GM19043 (cell line): ENCODE measurements around the gene WIPF3.
"Not testable (repeated sequence)": the region's sequence is repeated elsewhere in the genome, so short reads cannot be mapped to it uniquely, and the experiment has no call there.

Experiments
- ATAC-seq: cut with Tn5 transposase; IDR thresholded peaks from one replicate; pipeline ENCODE4 v1.9.1; 2021; ENCODE audit warnings: low read depth; ENCODE audit not compliant: unreplicated experiment

Gene WIPF3

GRCh38 chr7:29875741-29876140, 69.4 kb downstream of the WIPF3 start:
- no peak for ATAC-seq

GRCh38 chr7:29877196-29877595, 70.9 kb downstream of the WIPF3 start:
- ATAC-seq, result no peak

- no peak for ATAC-seq
Observed at GRCh38 chr7:29878081-29878688, 71.9 kb downstream of the WIPF3 start.

DNA sequence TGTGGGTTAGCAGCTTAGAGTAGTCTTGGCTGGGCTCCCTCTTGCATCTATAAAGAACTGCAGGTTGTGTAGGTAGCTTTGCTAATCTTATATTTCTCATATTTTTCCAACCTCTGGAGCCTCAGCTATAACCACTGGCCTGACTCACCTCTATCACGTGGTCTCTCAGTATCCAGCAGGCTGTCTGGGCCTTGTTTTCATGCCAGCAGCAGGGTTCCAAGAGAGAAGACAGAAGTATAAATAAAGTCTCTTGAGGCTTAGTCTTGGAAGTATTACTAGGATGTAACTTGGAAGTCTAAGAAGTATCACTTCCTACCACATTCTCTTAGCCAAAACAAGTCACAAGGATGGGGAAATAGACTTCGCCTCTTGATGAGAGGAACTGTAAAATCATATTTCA, 73.3 kb downstream of the WIPF3 start:
- no peak for ATAC-seq

DNA sequence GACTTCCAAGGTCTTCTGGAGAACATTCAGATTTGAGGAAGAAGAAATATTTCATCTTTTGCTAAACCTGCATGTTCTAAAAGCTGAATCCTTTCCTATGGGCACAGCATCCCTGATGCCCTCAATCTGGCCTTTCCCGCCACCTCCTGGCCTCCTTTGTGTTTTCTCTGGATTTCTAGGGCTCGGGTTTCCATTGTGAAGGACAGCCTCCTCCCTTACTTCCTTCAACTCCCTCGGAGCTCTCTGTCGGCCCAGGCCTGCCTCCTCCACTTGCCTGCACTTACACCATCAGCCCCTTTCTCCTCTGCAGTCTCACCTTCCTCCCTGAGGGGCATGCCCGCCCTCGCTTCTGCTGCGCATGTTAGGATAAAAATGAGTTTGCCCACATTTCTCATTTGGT, 75.4 kb downstream of the WIPF3 start:
- ATAC-seq, result no peak

GRCh38 chr7:29882481-29882880, 76.2 kb downstream of the WIPF3 start:
- no peak for ATAC-seq

GRCh38 chr7:29883462-29884398, 77.4 kb downstream of the WIPF3 start:
- no peak for ATAC-seq

- no peak for ATAC-seq
Observed at GRCh38 chr7:29884399-29885272, 78.3 kb downstream of the WIPF3 start.

GRCh38 chr7:29885626-29886025, 79.3 kb downstream of the WIPF3 start:
- ATAC-seq, result no peak

GRCh38 chr7:29886827-29887226, 80.5 kb downstream of the WIPF3 start:
- ATAC-seq, result no peak

GRCh38 chr7:29888006-29888405, 81.7 kb downstream of the WIPF3 start:
- ATAC-seq, result no peak

DNA sequence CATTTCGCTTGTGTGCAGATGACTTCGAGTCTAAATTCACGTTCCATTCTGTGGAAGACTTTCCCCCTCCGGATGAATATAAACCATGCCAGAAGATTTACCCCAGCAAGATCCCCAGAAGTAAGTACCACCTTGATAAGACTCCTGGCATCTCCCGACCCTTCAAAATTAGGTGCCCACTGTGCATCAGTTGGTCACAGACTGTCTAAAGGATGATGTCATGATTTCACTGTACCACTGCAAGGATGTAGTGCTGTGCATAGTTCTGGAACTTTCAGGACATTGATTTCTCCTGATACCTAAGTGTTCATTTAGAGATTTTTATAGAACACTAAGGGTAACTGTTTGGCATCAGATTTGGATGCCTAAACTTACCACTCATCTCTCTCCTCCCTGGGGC, 83.0 kb downstream of the WIPF3 start:
- no peak for ATAC-seq

- no peak for ATAC-seq
Observed at GRCh38 chr7:29890251-29890650, 83.9 kb downstream of the WIPF3 start.

GRCh38 chr7:29890786-29891185, 84.5 kb downstream of the WIPF3 start:
- ATAC-seq, result not testable (repeated sequence)

DNA sequence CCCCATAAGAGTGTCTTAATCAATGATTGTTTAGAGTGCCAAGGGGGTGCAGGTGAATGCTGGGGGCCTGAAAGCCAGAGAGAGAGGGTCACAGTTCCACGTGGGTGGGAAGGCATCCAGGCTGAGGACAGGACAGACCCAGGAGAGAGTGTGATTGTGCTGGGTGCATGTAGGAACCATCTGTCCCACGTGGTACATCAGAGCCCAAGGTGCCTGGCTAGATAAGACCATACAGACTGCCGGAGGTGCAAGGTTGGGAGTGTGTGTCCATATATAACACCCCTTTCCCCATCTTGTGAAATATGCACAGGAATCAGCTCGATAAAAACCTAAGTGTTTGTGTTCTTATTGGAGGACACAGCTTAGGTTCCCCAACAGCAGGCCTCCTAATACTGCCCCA, 85.5 kb downstream of the WIPF3 start:
- ATAC-seq, result no peak

DNA sequence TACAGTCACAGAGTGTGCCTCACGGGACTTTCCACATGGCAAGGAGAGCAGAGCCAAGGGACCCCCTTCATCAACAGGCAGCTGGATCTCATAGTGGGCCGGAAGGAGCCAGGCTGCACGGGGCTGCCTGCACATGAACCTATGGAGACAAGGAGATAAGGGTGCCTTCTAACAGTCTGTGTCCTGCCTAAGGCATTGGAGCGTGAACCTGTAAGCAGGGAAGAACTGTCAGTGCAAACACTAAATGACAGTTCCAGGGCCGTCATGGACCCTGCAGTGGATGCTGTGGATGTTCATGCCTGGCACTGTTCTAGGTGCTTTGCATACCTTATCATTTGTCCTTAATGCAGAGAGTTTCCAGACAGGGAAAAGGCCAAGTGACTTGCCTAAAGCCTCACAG, 85.9 kb downstream of the WIPF3 start:
- ATAC-seq, result no peak

GRCh38 chr7:29893351-29893965, 87.2 kb downstream of the WIPF3 start:
- ATAC-seq, result no peak

DNA sequence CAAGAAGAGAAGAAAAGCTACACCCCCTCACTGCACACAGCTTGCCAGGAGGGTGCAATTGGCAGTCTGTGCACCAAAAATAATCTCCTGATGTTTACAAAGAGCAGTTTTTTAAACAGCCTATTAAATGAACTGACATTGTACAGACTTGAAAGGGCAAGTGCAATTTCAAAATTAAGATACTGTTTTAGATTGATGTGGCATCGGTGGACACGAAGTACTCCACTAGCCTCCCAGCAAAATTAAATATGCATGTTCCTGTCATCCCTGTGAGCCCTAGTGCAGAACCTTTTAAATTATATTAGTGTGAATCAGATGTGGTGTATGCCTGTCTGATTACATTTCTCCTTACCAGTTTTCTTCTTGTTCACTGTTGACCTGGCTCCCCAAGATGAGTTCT, 87.9 kb downstream of the WIPF3 start:
- ATAC-seq, result no peak

DNA sequence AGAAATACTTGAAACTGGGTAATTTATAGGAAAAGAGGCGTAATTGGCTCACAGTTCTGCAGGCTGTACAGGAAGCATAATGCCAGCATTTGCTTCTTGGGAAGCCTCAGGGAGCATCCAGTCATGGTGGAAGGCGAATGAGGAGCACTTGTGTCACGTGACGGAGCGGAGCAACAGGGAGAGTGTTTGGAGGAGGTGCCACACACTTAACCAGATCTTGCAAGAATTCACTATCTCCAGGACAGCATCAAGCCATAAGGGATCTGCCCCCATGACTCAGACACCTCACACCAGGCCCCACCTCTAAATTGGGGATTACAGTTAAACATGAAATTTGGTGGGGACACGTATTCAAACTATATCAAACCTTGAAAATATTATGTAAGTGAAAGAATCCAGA, 89.3 kb downstream of the WIPF3 start:
- no peak for ATAC-seq

- ATAC-seq, result no peak
Observed at GRCh38 chr7:29896685-29897411, 90.5 kb downstream of the WIPF3 start.
